HK-2 (cell line): ENCODE results near the gene YIPF5.

ENCODE experiments used
- DNase-seq: peaks from one replicate; pipeline ENCODE4 v3.0.0-alpha.2; 2018; ENCODE audit not compliant: unreplicated experiment

YIPF5 gene

GRCh38 chr5:144179226-144179625 lies 8.8 kb upstream of the YIPF5 start:
- DNase-seq: no peak

GRCh38 chr5:144177548-144177947 lies 7.1 kb upstream of the YIPF5 start:
- no peak for DNase-seq

GRCh38 chr5:144173766-144174165 lies 3.3 kb upstream of the YIPF5 start:
- DNase-seq: no peak

- DNase-seq: no peak
Observed at GRCh38 chr5:144169904-144170275, 569 bp downstream of the YIPF5 start.

- no peak for DNase-seq
Observed at GRCh38 chr5:144167998-144168397, 2.5 kb downstream of the YIPF5 start.

GRCh38 chr5:144166696-144167095 lies 3.8 kb downstream of the YIPF5 start:
- DNase-seq: no peak

GRCh38 chr5:144162686-144163085 lies 7.8 kb downstream of the YIPF5 start:
- no peak for DNase-seq

GRCh38 chr5:144156767-144157171 lies 13.7 kb downstream of the YIPF5 start:
- no peak for DNase-seq

GRCh38 chr5:144151026-144151425 lies 19.4 kb downstream of the YIPF5 start:
- no peak for DNase-seq

- no peak for DNase-seq
Observed at GRCh38 chr5:144144956-144145751, 25.3 kb downstream of the YIPF5 start.

GRCh38 chr5:144143625-144144024 lies 26.8 kb downstream of the YIPF5 start:
- no peak for DNase-seq

GRCh38 chr5:144142824-144143162 lies 27.7 kb downstream of the YIPF5 start:
- DNase-seq: no peak

- no peak for DNase-seq
Observed at GRCh38 chr5:144142139-144142823, 28.2 kb downstream of the YIPF5 start.

- no peak for DNase-seq
Observed at GRCh38 chr5:144141585-144141984, 28.9 kb downstream of the YIPF5 start.

- no peak for DNase-seq
Observed at GRCh38 chr5:144139586-144139985, 30.9 kb downstream of the YIPF5 start.

- no peak for DNase-seq
Observed at GRCh38 chr5:144135113-144135762, 35.2 kb downstream of the YIPF5 start.

GRCh38 chr5:144134194-144134826 lies 36.1 kb downstream of the YIPF5 start:
- DNase-seq: no peak

- no peak for DNase-seq
Observed at GRCh38 chr5:144133050-144133633, 37.3 kb downstream of the YIPF5 start.

GRCh38 chr5:144131261-144131660 lies 39.2 kb downstream of the YIPF5 start:
- DNase-seq: no peak

- no peak for DNase-seq
Observed at GRCh38 chr5:144130306-144130705, 40.2 kb downstream of the YIPF5 start.

GRCh38 chr5:144128844-144129243 lies 41.6 kb downstream of the YIPF5 start:
- no peak for DNase-seq

GRCh38 chr5:144126707-144127106 lies 43.8 kb downstream of the YIPF5 start:
- no peak for DNase-seq
